Measurements from ENCODE around the gene CC2D1B.

DNA sequence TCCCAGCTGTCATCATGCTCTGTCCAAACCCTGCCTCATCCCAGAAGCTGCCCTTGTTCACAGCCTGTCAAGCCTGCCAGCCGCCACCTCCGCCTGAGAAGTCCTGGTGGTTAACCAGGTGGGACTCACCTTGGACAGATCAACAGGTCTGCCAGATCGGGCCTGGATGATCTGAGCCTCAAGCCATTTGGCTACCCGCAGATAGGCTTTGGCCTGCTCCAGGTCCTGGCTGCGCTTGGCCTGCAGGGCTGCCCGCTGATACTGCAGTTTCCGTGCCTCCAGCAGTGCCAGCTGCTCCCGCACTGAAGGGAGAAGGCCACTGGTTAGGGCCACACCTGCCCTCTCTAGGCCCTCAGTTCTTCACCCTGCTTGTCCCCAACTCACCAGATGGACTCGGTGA lies 8.6 kb downstream of the CC2D1B start:
- TF ChIP-seq, protein P1, sequence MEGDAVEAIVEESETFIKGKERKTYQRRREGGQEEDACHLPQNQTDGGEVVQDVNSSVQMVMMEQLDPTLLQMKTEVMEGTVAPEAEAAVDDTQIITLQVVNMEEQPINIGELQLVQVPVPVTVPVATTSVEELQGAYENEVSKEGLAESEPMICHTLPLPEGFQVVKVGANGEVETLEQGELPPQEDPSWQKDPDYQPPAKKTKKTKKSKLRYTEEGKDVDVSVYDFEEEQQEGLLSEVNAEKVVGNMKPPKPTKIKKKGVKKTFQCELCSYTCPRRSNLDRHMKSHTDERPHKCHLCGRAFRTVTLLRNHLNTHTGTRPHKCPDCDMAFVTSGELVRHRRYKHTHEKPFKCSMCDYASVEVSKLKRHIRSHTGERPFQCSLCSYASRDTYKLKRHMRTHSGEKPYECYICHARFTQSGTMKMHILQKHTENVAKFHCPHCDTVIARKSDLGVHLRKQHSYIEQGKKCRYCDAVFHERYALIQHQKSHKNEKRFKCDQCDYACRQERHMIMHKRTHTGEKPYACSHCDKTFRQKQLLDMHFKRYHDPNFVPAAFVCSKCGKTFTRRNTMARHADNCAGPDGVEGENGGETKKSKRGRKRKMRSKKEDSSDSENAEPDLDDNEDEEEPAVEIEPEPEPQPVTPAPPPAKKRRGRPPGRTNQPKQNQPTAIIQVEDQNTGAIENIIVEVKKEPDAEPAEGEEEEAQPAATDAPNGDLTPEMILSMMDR (IDR thresholded peaks at IDR 0.05): no peak
- TF ChIP-seq POLR2AphosphoS5 (IDR thresholded peaks at IDR 0.05) (no peak), EP300 (IDR thresholded peaks at IDR 0.05) (no peak)

Measured in esophagus muscularis mucosa (tissue), 4 donors.